CD4-positive, alpha-beta T cell treated with Interleukin-1 beta for 1 hour (primary cell): ENCODE measurements around the gene OSBP2.

Experiments used
- DNase-seq, 2 donors: peaks; one replicate each; pipeline ENCODE4 v3.0.0-alpha.2; 2020 to 2022

The OSBP2 gene

DNA sequence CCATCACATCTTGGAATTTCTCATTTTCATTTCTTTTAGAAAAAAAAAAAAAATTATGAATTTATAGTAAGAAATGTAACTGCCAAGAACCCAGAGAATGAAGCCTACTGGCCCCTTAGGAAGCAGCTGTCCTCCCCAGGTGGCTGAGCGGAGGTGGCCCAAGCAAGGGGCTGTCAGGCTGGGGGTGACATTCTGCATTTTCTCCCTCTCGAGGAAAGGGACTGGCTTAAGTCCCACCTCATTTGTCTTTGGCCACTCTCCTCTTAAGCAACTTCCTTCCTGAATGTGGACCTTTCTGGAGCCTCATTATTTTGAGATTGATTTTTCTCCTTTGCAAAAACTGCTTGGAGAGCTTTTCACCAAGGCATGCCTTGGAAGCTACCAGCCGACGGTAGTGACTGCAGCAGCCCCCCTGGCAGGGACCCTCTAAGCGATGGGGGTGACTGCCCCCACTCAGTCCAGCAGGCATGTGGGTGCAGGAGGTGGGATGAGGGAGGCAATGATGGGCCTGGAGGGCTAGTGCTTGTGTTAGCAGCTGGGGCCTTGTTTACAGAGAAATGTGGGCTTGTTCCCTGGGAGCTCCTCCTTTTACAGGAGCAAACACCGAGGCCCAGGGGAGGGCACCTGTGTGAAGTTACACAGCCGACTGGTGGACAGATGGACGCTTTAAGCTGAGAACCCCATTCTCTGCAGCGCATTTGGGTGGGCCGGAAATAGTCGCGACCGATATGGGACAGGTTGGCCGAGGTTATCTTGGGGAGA lies 162.2 kb downstream of the OSBP2 start:
- no peak for DNase-seq

DNA sequence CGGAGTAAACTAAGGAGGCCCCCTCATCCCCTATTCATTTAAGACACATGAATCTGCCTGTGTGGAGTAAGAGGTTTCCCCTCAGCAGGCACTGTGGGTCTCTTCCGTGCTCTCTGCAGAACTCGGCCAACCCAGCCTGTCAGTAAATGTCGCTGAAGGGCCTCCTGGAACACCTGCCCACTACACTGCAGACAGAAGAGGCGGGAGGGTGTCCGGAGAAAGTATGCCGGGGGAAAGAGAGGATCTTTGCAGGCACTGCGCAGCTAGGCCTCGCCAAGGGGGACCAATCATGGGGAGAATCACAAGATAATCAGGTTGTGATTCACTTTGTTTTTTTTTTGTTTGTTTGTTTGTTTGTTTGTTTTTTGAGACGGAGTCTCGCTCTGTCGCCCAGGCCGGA lies 163.1 kb downstream of the OSBP2 start:
- no peak for DNase-seq

GRCh38 chr22:30858976-30859713 lies 164.5 kb downstream of the OSBP2 start:
- no peak for DNase-seq

DNA sequence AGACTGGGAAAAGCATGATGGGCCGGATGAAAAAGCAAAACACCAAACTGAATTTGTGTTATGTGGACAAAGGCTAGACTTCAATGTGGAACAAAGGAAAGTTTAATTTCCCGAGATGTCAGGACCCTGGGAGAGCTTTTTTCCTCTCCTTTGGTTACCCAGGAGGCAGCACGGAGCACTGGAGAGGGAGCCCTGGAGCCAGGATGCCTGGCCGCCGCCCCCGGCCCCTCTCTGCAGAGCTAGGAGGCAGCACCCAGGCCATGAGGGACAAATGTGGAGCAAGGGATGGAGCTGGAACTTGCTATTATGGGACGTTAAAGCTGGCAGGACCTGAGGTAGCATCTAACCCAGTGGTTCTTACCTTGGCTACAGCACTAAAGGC lies 165.0 kb downstream of the OSBP2 start:
- no peak for DNase-seq

DNA sequence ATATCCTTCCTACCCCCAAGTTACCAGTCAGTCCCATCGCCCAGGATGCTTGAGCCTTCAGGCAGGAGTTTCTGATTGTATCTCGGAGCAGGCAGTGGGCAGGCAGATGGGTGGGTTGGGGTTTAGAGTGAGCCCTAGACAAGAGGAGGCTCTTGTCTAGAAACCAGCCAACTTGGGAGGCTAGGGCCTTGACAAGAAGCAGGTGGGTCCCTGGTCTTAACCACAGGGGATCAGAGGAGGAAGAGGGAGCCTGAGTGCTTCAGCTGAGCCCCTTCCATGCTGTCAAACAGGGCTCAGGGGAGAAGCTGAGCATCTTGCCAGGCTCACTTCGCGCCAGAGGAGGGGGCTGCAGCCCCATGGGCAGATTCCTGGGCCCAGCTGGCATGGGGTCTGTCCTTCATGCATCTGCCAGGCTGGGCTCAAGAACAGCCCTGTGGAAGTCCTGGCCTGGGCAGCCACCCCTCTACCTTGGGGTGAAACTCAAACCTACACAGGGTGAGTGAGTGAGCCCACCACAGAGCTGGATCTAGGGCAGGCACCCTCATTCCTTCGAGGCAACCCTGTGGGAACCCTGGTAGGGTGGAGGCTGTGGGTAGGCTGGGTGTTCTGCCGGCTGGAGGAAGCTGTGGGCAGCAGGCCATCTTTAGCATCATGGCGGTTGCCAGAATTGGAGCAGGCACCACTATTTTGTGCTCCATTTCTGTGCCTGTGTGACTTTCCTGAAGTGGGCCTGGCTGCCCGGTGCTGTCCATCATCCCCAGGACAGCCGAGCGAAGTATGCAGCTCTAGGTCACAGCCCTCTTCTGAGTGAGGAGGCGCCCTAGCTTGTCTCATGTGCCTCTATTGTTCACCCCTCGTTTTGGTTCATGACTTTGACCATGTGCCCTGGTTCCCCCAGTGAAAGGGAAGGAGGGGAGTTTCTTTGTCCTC lies 165.8 kb downstream of the OSBP2 start:
- DNase-seq, result no peak

DNA sequence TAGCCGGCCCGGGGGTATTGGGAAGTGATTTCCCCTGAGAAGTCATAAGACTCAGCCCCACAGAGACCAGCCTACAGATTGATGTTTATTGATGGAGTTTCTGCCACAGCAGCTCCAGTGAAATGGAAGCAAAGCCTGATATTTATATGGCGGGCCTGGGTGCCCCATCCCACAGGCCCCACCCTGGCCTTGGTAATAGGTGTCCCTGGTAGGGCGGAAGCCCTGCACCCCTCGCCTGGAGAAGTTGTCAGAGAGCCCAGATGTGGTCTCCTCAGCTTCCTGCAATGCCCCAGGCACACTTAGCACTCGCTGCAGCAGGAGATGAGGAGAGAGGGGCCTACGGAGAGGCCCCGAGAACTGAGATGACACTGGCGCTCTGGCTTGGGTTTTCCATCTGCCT lies 166.5 kb downstream of the OSBP2 start:
- DNase-seq, result no peak

GRCh38 chr22:30861688-30862552 lies 167.2 kb downstream of the OSBP2 start:
- DNase-seq, result no peak

GRCh38 chr22:30863081-30863833 lies 168.6 kb downstream of the OSBP2 start:
- no peak for DNase-seq

GRCh38 chr22:30864441-30865420 lies 170.1 kb downstream of the OSBP2 start:
- DNase-seq, result no peak

DNA sequence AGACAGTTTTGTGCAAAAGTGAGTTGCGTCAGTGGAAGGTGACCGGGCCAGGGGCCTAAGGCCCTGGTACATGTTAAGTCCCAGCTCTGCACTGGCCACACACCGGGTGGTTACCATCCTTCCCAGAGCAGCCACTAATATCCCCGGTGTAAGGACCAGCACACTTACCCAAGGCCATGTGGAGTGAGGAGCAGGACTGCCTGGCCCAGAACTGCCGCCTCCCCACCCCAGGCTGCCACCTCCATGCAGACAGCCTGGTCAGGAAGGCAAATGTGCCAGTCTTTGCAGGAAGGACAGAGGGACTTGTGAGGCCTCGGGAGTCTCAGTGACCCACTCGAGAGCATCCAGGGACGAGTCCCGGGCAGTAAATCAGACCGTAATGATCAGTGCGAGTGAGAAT lies 171.0 kb downstream of the OSBP2 start:
- DNase-seq, result no peak

GRCh38 chr22:30866216-30866615 lies 171.5 kb downstream of the OSBP2 start:
- no peak for DNase-seq

DNA sequence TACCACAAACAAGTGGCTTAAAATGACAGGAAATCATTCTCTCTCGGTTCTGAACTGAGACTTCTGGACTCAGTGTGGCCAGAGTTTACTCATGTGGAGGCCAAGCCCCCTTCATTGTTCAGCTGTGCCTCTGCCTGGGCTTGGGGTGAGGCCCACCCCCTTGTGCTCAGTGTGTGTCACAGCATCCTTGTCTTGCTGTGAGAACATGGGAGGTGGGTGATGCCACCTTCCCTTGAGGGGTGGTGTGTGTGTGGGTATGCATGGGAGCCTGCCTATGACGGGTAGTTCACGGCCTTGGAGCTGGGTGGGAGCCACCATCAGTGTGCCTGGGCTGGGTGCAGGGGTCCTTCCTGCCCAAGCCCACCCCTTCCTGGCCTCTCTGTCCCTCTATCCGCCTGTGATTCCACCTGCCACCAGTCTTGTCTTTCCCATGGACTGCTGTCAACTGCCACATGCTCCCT lies 172.2 kb downstream of the OSBP2 start:
- no peak for DNase-seq

GRCh38 chr22:30867746-30868662 lies 173.3 kb downstream of the OSBP2 start:
- no peak for DNase-seq

- no peak for DNase-seq
Measured at GRCh38 chr22:30868663-30869385, 174.2 kb downstream of the OSBP2 start.

DNA sequence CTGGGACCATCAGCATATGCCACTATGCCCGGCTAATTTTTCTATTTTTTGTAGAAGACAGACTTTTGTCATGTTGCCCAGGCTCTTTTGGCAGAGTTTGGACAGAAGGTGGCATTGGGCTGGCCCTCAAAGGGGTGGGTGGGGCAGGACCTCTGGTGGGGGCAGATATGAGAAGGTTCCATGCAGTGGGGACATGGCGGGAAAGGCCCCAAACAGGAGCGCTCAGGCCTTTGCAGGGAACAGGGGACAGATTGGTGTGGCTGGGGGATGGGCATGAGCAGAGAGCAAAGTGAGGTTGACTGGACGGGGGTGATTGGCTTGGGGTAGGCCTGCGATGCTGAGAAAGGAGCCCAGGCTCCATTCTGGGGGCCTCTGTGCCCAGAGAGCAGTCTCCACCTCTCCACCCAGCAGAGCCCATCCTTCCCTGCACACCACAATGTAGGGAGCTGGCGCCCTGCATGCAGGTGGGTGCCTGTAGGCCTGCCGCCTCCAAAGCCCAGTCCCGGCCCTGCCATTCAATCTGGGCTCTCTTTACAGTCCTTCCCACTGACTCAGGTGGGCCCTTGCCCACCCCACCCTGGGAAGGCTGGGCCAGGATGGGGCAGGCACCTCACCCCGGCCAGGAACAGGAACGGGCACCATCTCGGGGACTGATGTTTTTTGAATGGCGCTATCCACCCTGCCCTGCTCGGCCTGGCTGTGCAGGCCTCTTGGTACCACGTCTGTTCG lies 175.2 kb downstream of the OSBP2 start:
- no peak for DNase-seq

GRCh38 chr22:30870451-30871345 lies 176.0 kb downstream of the OSBP2 start:
- no peak for DNase-seq
